Amniotic epithelial cell (primary cell): ENCODE measurements around the gene TAGLN2.

Experiments
- DNase-seq: peaks from one replicate; pipeline ENCODE4 v3.0.0-alpha.2; 2010; ENCODE audit warnings: low read depth

TAGLN2 gene

DNA sequence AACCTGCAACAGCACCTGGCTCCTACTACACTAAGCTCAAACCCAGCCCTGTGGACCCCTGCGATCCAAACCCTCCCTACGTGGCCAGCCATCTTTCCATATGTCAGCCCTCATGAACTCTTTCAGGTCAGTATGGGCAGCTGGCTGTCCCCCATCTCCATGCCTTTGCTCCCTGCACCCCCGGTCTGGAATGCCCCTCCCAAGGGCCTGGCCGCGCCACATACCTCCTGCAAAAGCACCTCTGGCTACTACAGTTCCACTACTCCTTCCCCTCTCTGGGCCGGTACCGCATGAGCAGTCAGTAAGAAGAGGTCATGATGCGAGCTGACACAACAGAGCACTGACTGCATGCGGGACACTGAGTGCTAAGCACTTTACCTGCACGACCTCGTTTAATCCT is 10.0 kb upstream of the TAGLN2 start:
- no peak for DNase-seq

GRCh38 chr1:159934136-159935039 is 9.1 kb upstream of the TAGLN2 start:
- DNase-seq: no peak

DNA sequence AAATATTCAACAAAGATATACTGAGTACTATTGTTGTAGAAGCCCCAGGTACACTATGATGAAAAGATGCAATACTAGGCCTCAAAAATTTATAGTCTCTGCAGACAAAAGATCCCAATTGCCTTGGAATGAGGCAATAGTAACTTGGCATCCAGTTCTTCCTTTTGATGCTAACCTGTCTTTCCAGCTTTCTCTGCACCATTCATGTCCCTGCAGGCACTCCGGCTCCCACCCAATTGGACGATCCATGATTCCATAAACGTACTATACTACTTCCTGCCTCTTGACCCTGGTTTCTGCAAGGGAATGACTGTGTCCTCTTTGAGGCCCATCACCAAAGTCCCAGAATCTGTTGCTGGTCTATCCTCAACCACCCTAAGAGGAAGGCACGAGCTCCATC is 8.0 kb upstream of the TAGLN2 start:
- no peak for DNase-seq

DNA sequence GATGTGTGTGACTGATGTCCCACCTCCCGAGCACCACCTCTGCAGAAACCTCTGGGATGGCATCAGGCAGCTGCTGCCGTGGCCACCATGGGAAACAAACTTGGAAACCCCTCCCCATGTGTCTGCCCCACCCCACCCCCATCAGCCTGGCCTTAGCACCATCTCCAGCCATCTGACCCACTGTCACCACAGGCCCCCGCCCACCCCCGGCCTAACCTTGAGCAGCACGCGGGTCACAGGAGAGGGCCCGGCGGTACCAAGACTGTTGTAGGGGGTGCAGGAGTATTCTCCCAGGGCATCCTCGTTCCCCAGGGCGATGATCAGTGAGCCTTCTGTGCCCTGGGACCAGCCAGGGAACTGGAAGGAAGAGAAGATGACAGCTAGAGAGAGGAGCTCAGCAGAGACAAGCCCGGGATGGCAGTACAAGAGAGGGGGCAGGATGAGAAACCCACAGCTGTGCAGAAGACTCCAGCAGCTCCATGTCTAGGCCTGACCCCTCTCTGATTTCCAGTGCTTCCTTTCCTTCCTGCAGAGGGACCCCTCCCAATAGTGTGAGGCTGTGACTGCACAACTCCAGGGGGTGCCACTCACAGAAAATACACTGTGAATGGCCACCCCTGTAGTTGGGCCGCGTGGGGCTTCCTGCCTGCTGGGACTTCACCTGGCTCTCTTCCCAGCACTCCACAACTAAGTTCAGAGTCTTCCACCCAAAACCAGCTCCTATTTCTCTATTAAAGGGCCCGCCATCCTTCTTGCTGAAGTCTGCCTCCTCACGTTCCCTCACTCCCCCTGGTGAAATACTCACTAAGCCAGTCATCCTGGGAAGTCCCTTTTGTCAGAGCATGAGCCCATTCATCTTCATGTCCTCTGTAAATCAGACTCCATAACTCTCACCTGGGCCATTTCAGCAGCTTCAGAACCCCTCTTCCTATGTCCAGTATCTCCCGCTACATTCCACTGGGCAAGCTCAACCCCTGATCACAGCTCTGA is 7.3 kb upstream of the TAGLN2 start:
- DNase-seq: no peak

DNA sequence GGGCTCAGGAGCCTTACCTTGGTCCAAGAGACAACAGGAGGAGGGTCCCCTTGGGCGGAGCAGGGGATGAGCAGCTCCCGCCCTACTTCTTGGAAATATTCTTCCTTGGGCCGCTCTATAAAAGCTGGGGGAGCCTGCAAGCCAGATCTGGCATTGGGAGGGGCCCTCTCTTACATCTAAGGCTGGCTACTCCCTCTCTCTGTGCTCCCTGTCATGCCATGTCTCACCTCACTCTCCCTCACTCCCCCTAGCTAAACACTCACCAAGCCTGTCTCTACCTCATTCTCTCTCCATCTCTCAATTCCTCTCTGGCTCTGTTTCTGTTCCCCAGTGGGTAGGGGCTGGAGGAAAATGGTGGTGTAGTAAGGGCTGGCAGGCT is 6.5 kb upstream of the TAGLN2 start:
- DNase-seq: no peak

GRCh38 chr1:159931101-159931794 is 5.9 kb upstream of the TAGLN2 start:
- no peak for DNase-seq

- no peak for DNase-seq
These were observed 5.3 kb upstream of the TAGLN2 start for GRCh38 chr1:159930634-159931033.

DNA sequence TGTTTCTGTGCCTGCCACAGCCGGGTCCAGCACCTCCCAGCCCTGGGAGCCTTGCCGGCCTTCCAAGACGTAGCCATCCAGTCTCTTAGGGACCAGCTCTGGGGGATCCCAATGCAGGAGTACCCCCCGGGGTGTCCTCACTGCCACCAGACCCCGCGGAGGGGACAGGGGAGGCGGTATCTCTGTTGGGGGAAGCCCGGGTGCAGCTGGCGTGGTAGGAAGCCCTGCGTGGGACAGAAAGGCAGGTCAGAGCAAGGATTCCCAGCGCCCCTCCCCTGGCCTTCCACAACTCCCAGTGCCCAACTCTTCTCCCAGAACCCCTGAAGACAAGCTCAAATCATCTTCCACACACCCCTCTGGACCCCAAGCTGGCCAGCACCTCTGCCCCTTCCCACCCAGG is 4.9 kb upstream of the TAGLN2 start:
- no peak for DNase-seq

DNA sequence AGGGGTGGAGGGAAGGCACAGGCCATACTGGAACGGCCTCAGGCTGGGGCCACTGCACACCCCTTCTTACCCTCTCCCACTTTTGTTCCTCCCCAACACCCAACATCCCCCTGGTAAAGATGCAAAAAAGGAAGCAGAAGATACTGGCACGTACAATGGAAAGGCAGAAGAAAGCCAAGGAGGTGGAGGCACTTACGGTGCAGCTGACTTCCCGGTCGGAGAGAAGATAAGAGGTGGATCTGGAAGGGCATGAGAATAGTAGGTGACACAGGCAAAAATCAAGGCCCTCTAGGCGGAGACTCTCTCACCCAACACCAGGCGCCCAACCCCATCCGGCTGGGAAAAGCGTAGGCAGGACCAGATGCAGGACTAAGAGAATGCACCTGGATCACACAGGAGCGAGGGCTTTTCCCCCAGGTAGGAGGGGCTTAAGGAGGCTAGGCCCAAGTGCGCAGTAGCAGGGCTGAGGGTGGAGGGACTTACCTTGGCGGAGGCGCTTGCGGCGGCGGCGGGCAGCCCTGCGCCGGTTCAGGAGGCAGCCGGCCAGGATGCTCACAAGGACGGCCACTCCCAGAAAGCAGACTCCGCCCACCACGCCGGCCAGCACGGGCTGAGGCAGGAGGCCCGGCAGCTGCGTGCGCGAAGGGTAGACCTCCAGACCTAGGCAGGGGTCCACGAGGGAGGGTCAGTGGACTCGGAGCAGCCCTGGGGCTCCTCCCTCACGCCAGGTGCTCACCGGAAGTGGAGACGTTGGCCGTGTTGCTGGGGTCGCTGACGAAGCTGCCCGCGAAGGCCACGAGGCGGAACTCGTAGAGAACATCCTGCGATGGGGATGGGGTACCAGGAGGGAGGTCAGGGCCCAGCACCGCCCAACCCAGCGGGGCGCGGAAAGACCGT is 4.1 kb upstream of the TAGLN2 start:
- DNase-seq: no peak

GRCh38 chr1:159928491-159929050 is 3.3 kb upstream of the TAGLN2 start:
- no peak for DNase-seq

DNA sequence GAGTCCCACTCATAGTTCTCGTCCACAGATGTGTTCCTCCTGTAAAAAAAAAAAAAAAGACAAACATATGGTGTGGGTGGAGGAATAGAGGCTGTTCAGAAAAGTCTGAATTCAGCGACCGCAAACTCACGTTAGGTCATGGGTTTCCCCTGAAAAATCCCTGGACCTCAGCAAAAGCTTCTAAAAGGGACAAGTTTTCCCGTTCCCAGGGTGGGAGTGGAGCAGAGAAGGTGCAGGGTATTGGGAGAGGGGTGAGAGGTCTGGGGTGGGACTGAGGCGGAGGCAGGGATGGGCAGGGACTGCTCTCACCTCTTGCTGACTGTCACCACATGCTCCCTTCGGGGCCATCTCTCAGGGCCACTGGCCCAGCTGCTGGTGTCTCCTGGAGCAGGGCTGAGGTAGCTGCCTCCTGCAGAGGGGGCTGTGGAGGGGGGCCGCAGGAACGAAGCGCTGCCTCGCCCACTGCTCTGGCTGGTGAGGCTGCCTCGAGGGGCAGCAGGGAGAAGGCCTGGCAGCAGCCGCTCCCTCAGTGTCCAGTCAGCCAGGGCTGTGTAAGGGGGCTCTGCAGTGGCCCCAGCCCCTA is 2.6 kb upstream of the TAGLN2 start:
- DNase-seq: no peak

GRCh38 chr1:159927211-159927848 is 2.0 kb upstream of the TAGLN2 start:
- no peak for DNase-seq

DNA sequence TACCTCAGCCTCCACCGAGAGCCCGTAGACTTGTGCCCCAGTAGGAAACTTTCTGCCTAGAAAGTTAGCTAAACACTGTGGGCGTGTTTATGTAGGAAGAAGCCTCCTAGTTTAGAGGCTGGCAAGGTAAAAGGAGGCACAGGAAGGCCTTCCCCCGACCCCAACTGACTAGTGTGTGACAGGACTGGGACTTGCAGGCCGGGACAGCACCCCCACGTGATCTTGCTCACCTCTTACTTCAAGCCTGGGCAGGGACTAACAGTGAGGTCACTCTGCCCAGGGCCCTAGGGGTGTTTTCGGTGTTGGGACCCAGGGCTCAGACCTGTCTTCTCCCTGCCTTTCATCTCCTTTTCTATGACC is 392 bp upstream of the TAGLN2 start:
- DNase-seq: no peak

GRCh38 chr1:159924025-159924790 is 1.1 kb downstream of the TAGLN2 start:
- DNase-seq: peak; percentile 77

DNA sequence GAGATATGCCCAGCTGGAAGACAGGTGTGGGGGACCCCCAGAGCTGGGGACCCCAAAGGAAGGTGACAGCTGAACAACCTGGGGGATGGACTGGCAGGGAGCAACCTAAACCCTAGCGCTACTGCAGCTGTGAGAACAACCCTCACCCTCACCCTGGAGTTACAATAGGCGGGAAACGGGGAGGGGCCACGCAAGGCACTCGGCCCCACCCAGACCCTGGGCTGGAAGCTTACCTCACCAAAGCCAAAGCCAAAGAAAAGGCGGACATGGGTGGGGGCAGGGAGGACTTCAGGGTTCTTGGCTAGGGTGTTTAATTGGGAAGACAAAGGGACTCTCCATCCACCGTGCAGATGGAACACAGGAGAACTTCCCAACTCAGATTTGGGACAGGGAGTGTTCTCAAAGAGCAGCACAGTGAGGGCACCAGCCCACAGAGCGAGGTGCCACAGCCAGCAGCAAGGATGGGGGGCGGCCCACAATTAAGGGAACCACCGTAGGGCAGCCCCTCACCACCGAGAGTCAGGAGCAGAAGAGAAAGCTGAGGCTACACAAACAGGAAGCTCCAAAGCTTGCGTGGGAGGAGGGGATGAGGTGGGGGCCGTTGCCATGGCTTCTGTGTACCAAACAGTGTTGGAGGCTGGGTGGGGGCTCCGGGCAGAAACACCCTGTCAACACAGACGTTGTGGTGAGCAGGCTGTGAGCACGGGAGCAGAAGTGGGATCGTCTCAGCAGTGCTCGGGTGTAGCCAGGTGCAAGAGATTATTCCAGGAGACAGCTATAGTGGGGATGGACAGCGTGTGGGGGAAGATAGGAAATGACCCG is 1.9 kb downstream of the TAGLN2 start:
- DNase-seq: peak; percentile 80

DNA sequence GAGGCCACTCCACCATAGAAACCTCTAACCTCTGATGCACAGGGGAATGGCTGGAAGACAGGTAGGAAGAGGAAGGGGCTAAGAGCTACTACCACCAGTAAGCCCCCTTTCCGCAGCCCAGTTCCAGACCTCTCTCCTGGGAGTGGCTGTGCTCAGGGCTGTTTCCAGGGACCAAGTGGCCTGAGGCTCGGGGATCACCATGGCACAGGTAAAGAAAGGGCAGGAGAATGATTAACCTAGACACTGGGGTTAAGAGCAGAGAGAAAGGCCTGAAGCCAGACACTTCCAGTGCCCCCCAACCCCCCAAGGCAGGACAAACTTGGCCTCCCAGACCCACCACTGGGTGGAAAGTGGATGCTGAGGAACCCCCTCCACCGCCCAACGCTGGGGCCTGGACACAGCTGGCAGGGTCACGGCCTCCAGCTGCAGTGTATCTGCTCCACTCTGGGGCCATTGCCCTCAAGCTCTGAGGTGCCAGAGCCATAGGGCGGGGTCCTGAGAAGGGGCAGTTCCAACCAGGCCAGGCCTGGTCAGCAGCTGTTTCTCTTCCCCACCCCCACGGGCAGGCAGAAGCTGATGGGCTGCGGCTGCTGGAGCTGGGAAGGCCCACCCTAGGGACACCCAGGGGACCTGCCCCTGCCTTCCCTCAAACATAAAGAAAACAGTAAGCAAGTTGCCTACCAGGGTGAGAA is 2.6 kb downstream of the TAGLN2 start:
- no peak for DNase-seq

- DNase-seq: peak; percentile 51
These were observed 3.4 kb downstream of the TAGLN2 start for GRCh38 chr1:159921700-159922504.
